Measurements from ENCODE around the gene CCT5. TPM values are rescaled to one million over a fixed set of nuclear protein-coding genes. Genes with fewer than 3 reads are reported as not detected.

The CCT5 gene
- polyA plus RNA-seq, 1 donor (not counting 4 experiments of a cell fraction or from before 2014, with no cell fraction given) = 558 TPM

- Histone ChIP-seq H3K4me2 (ENCODE audit: control insufficient read depth, extremely low read depth, insufficient read depth, low read depth, low read length) (no peak overlapping the region), H3K9ac (ENCODE audit: control insufficient read depth, extremely low read depth, insufficient read depth, low read length) (no peak overlapping the region), H3K27ac (ENCODE audit: control insufficient read depth, insufficient read depth, low read length) (no peak overlapping the region), H4K20me1 (ENCODE audit: control insufficient read depth, extremely low read depth, insufficient read depth, low read length) (no peaks in the 10 kb centered on the region), H3K9me3 (ENCODE audit: control insufficient read depth, low read depth, low read length) (no peaks in the 10 kb centered on the region), H3K79me2 (ENCODE audit: control insufficient read depth, insufficient read depth, low read length) (no peaks in the 10 kb centered on the region), H3K4me3 (ENCODE audit: control insufficient read depth in 2 of 3, extremely low read depth in 1 of 3, insufficient read depth in 2 of 3, low read depth in 1 of 3, low read length in 3 of 3) (no peak overlapping the region), H2AFZ (ENCODE audit: control insufficient read depth, low read length) (no peak overlapping the region), H3K9me1 (ENCODE audit: control insufficient read depth, extremely low read depth, insufficient read depth, low read length) (no peaks in the 10 kb centered on the region), H3K4me1 (ENCODE audit: control insufficient read depth, extremely low read depth, insufficient read depth, low read length) (no peaks in the 10 kb centered on the region), H3K36me3 (ENCODE audit: control insufficient read depth in 2 of 2, extremely low read depth in 1 of 2, insufficient read depth in 2 of 2, low read length in 2 of 2) (peaks cover 0 to 7% of the 10 kb centered on the region in 2 experiments), H3K27me3 (ENCODE audit: control insufficient read depth, extremely low read depth, insufficient read depth, low read length) (no peaks in the 10 kb centered on the region)
- dilution Hi-C loops (cut with MboI; ENCODE audit: extremely low pct_ligation_motif_present, low sequenced_read_pairs) = no loop called here
- FAIRE-seq (no peak), DNase-seq (ENCODE audit: low read depth, low spot score) (no peak)
- no peak for TF ChIP-seq EZH2 (IDR thresholded peaks at IDR 0.05; ENCODE audit: low read length)
- TF ChIP-seq, protein P1, sequence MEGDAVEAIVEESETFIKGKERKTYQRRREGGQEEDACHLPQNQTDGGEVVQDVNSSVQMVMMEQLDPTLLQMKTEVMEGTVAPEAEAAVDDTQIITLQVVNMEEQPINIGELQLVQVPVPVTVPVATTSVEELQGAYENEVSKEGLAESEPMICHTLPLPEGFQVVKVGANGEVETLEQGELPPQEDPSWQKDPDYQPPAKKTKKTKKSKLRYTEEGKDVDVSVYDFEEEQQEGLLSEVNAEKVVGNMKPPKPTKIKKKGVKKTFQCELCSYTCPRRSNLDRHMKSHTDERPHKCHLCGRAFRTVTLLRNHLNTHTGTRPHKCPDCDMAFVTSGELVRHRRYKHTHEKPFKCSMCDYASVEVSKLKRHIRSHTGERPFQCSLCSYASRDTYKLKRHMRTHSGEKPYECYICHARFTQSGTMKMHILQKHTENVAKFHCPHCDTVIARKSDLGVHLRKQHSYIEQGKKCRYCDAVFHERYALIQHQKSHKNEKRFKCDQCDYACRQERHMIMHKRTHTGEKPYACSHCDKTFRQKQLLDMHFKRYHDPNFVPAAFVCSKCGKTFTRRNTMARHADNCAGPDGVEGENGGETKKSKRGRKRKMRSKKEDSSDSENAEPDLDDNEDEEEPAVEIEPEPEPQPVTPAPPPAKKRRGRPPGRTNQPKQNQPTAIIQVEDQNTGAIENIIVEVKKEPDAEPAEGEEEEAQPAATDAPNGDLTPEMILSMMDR (optimal IDR thresholded peaks at IDR 0.05 in 1 of 3, IDR thresholded peaks at IDR 0.05 in 1 of 3, conservative IDR thresholded peaks at IDR 0.05 in 1 of 3; ENCODE audit: extremely low read depth in 1 of 3, insufficient read depth in 2 of 3, low read length in 3 of 3) = no peak
Measured at GRCh38 chr5:10235350-10235749, 14.7 kb upstream of the CCT5 start.

DNA sequence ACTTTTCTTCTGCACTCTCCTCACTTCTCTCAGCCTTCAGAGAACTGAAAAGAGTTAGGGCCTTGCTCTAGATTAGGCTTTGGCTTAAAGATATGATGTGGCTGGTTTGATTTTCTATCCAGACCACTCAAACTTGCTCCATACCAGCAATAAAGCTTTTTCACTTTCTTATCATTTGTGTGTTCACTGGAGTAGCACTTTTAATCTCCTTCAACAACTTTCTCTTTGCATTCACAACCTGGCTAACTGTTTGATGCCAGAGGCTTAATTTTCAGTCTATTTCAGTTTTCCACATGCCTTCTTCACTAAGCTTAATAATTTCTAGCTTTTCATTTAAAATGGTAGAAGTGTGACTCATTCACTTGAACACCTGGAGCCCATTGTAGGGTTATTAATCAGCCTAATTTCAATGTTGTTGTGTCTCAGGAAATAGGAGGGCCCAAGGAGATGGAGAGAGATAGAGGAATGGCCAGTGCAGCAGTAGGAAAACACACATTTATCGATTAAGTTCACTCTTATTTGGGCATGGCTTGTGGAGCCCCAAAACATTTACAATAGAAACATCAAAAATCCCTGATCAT is 6.3 kb upstream of the CCT5 start:
- no peak overlapping the region for H3K27ac ChIP-seq (ENCODE audit: control insufficient read depth, insufficient read depth, low read length)
- no peak overlapping the region for H3K4me3 ChIP-seq (ENCODE audit: control insufficient read depth in 2 of 3, extremely low read depth in 1 of 3, insufficient read depth in 2 of 3, low read depth in 1 of 3, low read length in 3 of 3)
- no peak overlapping the region for H2AFZ ChIP-seq (ENCODE audit: control insufficient read depth, low read length)
- H3K9ac ChIP-seq (ENCODE audit: control insufficient read depth, extremely low read depth, insufficient read depth, low read length) = no peak overlapping the region
- no peaks in the 10 kb centered on the region for H3K9me3 ChIP-seq (ENCODE audit: control insufficient read depth, low read depth, low read length)
- no peaks in the 10 kb centered on the region for H3K36me3 ChIP-seq (ENCODE audit: control insufficient read depth in 2 of 2, extremely low read depth in 1 of 2, insufficient read depth in 2 of 2, low read length in 2 of 2)
- H4K20me1 ChIP-seq (ENCODE audit: control insufficient read depth, extremely low read depth, insufficient read depth, low read length) = no peaks in the 10 kb centered on the region
- TF ChIP-seq, protein P1 (optimal IDR thresholded peaks at IDR 0.05 in 1 of 3, IDR thresholded peaks at IDR 0.05 in 1 of 3, conservative IDR thresholded peaks at IDR 0.05 in 1 of 3; ENCODE audit: extremely low read depth in 1 of 3, insufficient read depth in 2 of 3, low read length in 3 of 3) = no peak
- TF ChIP-seq EZH2 (IDR thresholded peaks at IDR 0.05; ENCODE audit: low read length) = no peak
- peaks cover 13% of the 10 kb centered on the region for H3K79me2 ChIP-seq (ENCODE audit: control insufficient read depth, insufficient read depth, low read length)
- H3K4me1 ChIP-seq (ENCODE audit: control insufficient read depth, extremely low read depth, insufficient read depth, low read length) = peaks cover 22% of the 10 kb centered on the region
- H3K9me1 ChIP-seq (ENCODE audit: control insufficient read depth, extremely low read depth, insufficient read depth, low read length) = no peaks in the 10 kb centered on the region
- FAIRE-seq = no peak
- peak; percentile 21 for DNase-seq (ENCODE audit: low read depth, low spot score)
- H3K27me3 ChIP-seq (ENCODE audit: control insufficient read depth, extremely low read depth, insufficient read depth, low read length) = no peaks in the 10 kb centered on the region
- H3K4me2 ChIP-seq (ENCODE audit: control insufficient read depth, extremely low read depth, insufficient read depth, low read depth, low read length) = peak overlapping the region; percentile 14
- dilution Hi-C loops (cut with MboI; ENCODE audit: extremely low pct_ligation_motif_present, low sequenced_read_pairs) = no loop called here

Data from keratinocyte (primary cell).